WI38 (cell line): Measurements from ENCODE around the gene DCST2.
A peak's percentile ranks its signal among the peaks of the same experiment; 100 is the strongest.

Experiments used
- H3K4me3 ChIP-seq: 2 replicates; pipeline ENCODE4 v1.5.1; 2011; ENCODE audit warnings: low read depth, mild to moderate bottlenecking, control low read depth, low read length
- TF ChIP-seq, protein P1 (sequence below): IDR thresholded peaks from 2 replicates; pipeline ENCODE4 v1.5.1; 2012; ENCODE audit warnings: low read depth, mild to moderate bottlenecking, control low read depth, low read length

DCST2 gene

DNA sequence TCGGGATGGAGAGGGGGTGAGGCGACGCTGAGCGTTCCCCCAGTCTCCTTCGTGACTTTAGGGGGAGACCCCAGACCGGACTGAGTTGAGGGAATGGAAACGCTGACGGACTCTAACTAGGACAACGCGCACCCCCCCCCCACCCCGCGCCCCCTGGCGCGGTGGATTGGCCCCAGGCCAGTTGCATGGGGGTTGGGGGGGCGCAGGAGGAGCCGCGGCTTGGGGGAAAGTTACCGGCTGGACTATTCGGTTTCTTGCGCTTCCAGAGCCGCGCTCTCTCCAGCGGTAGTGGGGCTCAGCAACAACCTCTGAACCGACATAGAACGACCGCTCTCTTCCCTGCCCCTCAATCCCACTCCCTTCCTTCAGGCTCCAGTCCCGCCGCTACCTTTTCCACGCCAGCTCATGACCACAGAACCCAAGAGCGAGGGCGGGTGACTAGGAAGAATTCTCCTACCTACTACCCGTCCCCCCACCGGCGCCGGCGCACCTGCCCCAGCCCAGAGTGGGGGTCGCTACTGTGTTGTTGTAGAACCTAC, 30.3 kb downstream of the DCST2 start:
- TF ChIP-seq, protein P1, sequence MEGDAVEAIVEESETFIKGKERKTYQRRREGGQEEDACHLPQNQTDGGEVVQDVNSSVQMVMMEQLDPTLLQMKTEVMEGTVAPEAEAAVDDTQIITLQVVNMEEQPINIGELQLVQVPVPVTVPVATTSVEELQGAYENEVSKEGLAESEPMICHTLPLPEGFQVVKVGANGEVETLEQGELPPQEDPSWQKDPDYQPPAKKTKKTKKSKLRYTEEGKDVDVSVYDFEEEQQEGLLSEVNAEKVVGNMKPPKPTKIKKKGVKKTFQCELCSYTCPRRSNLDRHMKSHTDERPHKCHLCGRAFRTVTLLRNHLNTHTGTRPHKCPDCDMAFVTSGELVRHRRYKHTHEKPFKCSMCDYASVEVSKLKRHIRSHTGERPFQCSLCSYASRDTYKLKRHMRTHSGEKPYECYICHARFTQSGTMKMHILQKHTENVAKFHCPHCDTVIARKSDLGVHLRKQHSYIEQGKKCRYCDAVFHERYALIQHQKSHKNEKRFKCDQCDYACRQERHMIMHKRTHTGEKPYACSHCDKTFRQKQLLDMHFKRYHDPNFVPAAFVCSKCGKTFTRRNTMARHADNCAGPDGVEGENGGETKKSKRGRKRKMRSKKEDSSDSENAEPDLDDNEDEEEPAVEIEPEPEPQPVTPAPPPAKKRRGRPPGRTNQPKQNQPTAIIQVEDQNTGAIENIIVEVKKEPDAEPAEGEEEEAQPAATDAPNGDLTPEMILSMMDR, result no peak
- peak overlapping the region; percentile 87 for H3K4me3 ChIP-seq

DNA sequence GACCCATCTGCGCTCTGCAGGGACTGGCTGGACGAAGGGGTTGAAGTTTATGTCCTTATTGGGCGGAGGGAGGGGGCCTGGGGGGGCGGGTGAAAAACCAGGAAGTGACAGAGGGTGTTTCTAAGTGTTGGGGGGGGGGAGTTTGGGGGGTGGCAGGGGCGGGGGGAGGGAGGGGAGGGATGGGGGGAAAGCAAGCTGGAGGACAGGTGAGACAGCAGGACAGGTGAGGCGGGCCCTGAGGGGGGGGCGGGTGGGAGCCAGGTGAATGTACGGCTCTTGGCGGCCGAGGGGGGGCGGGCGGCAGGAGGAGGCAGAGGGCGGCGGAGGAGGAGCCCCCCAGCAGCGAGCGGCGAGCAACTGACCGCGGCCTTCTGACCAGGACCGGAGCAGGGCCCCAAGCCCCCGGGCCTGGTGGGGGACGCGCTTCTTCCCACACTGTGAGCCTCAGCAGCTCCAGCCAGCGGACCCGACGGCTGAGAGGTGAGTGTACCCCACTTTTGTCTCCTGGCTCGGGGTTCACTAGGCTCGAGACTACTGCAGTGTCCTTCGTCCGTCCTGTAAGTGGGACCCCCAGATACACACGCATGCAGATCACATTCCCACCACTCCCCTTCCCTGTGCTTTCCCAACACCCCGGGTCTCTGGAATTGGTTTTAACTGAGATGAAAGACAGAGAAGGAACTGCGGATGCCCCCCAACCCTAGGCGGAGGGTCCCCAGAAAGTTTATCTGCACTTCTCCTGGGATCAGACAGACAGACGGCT, 30.9 kb downstream of the DCST2 start, which contains the start of gene ZBTB7B:
Gene ZBTB7B, plus strand, starts transcription at position 339 of the 763 bp plus-strand sequence. CDS start 11,859 bp downstream, outside the sequence.
- TF ChIP-seq, protein P1, result no peak
- peak within 1 kb of the TSS; percentile 87 for H3K4me3 ChIP-seq

GRCh38 chr1:155001675-155002463, 31.7 kb downstream of the DCST2 start:
- TF ChIP-seq, protein P1, result peak; percentile 41
- peak overlapping the region; percentile 81 for H3K4me3 ChIP-seq

DNA sequence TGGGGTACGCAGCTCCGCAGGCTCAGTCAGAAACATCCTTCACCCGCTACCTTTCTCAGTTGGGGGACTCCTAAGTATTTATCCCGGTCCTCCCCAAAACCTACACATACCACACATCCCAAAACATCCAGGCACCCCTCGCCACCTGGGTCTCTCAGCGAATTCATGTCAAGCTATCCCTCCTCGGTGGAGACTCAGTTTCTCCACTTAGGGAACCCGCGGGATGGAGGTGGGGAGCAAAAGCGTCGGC, 32.2 kb downstream of the DCST2 start:
- TF ChIP-seq, protein P1, result no peak
- peak overlapping the region; percentile 81 for H3K4me3 ChIP-seq

DNA sequence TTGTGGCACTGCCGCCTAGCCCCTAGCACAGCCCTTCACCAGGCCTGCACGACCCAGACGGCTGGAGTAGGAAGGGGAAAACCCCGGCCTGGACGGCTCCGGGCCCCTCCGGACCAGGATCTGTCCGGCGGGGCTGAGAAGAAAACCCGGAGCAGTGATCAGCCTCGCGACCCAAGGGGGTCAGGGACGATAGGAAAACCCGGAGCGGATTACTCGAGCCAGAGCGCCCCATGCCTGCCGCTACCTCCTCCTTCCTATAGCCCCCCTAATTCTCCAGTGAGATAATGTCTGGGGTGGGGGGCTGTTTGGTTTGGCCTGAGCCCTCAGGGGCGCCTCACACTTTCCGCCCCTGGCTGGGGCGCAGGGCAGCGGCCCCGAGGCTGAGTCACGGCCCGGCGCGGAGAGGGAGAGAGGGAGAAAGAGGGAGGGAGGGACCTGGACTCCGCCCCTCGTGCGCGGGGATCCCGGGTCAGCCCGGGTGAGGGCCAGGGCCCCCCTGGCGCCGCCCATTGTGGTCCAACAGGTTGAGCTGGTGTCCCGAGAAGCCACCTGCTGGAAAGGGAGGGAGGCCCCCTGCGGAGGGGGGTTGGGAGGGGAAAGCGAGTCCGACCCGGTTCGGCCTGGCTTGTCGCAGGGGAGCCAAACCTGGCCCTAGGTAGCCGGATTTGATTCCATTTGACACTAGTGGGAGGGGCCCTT, 32.7 kb downstream of the DCST2 start:
- TF ChIP-seq, protein P1, result no peak
- peak overlapping the region; percentile 81 for H3K4me3 ChIP-seq

GRCh38 chr1:155000411-155000725, 33.2 kb downstream of the DCST2 start:
- TF ChIP-seq, protein P1, result no peak

More at GRCh38 chr1:155000411-155000725, 33.2 kb downstream of the DCST2 start:
- peak overlapping the region; percentile 81 for H3K4me3 ChIP-seq
